ENCODE measurements around the gene SERGEF.

Gene SERGEF

GRCh38 chr11:17813391-17814059, 199.3 kb downstream of the SERGEF start:
- no peak overlapping the region for H3K4me3 ChIP-seq (ENCODE audit: low read depth, low read length)
- no peak for DNase-seq (ENCODE audit: low read depth)

GRCh38 chr11:17812865-17813187, 200.0 kb downstream of the SERGEF start:
- no peak overlapping the region for H3K4me3 ChIP-seq (ENCODE audit: low read depth, low read length)
- TF ChIP-seq CTCF (IDR thresholded peaks at IDR 0.05; ENCODE audit: low read depth, low read length, missing control alignments), result no peak
- no peak for DNase-seq (ENCODE audit: low read depth)

More at GRCh38 chr11:17813391-17814059, 199.3 kb downstream of the SERGEF start:
- TF ChIP-seq CTCF (IDR thresholded peaks at IDR 0.05; ENCODE audit: low read depth, low read length, missing control alignments), result no peak

- no peak for DNase-seq (ENCODE audit: low read depth)
- no peak for TF ChIP-seq CTCF (IDR thresholded peaks at IDR 0.05; ENCODE audit: low read depth, low read length, missing control alignments)
- H3K4me3 ChIP-seq (ENCODE audit: low read depth, low read length), result no peak overlapping the region
Measured at GRCh38 chr11:17812091-17812864, 200.6 kb downstream of the SERGEF start.

- no peak for DNase-seq (ENCODE audit: low read depth)
- H3K4me3 ChIP-seq (ENCODE audit: low read depth, low read length), result no peak overlapping the region
- no peak for TF ChIP-seq CTCF (IDR thresholded peaks at IDR 0.05; ENCODE audit: low read depth, low read length, missing control alignments)
Measured at GRCh38 chr11:17811352-17811751, 201.5 kb downstream of the SERGEF start.

- H3K4me3 ChIP-seq (ENCODE audit: low read depth, low read length), result no peak overlapping the region
- no peak for DNase-seq (ENCODE audit: low read depth)
- no peak for TF ChIP-seq CTCF (IDR thresholded peaks at IDR 0.05; ENCODE audit: low read depth, low read length, missing control alignments)
Measured at GRCh38 chr11:17810746-17811145, 202.1 kb downstream of the SERGEF start.

GRCh38 chr11:17810041-17810440, 202.8 kb downstream of the SERGEF start:
- TF ChIP-seq CTCF (IDR thresholded peaks at IDR 0.05; ENCODE audit: low read depth, low read length, missing control alignments), result no peak
- H3K4me3 ChIP-seq (ENCODE audit: low read depth, low read length), result no peak overlapping the region
- no peak for DNase-seq (ENCODE audit: low read depth)

Data from GM12864 (cell line).